Activated effector memory CD4-positive, alpha-beta T cell treated with anti-CD3 and anti-CD28 coated beads, Interleukin-2, amount 50 U/mL, for 16 hours (primary cell): ENCODE data around the gene LCA5L.

Source experiments
- DNase-seq: peaks from one replicate; pipeline ENCODE4 v3.0.0-alpha.2; 2020

The LCA5L gene

DNA sequence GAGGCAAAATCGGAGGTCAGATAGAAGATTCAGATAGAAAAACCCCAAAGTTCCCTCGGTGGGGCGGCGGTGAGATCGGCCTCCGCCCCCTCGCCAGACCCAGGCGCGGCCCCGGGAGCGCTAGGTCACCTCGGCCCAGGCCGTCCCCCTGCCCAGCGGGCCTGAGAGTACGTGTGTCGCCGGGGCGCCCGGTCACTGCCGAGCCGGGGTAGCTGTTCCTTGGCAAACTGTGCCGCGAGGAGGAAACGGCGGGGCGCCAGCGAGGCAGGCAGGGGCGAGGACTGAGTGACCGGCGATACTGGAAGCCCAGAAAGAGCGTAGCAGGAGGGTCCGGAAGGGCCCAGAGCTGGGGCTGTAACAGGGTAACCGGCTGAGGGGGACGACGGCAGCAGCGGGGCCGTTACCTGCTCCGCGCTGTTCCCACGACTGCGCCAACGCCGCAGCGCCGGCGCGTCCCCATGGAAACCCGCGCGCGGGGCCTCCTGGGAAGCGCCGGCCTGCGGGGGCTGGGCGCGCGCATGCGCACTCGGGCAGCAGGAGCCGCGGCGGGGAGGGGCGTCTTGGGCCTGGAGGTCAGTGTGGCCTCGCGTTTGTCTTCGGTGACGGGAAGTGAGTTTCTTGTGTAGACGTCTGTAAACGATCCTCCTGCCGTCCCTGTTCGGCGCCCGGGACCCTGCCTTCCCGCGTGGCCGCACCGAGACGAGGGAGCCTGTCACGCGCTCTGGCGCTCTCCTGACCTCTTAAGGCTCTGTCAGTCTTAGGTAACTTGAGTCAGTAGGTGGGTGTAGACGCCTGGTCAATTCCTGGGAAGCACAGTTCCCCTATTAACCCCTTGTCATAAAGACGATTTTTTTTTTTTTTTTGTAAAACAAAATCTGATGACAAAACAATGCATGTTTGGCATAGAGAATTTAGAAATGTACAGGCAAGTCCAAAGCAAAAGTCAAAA lies at the start of gene LCA5L:
TSS of gene LCA5L (minus strand) at position 458 of the 949 bp plus-strand sequence. CDS start 17,285 bp downstream, outside the sequence.
- peak; percentile 96 for DNase-seq

- DNase-seq, result no peak
Observed at GRCh38 chr21:39489380-39489924, 43.9 kb upstream of the LCA5L start.

GRCh38 chr21:39484711-39485276 lies 39.2 kb upstream of the LCA5L start:
- DNase-seq, result no peak

GRCh38 chr21:39483917-39484316 lies 38.3 kb upstream of the LCA5L start:
- no peak for DNase-seq

GRCh38 chr21:39481886-39482285 lies 36.3 kb upstream of the LCA5L start:
- no peak for DNase-seq

- no peak for DNase-seq
Observed at GRCh38 chr21:39480271-39480670, 34.7 kb upstream of the LCA5L start.

- DNase-seq, result no peak
Observed at GRCh38 chr21:39479814-39480182, 34.2 kb upstream of the LCA5L start.

DNA sequence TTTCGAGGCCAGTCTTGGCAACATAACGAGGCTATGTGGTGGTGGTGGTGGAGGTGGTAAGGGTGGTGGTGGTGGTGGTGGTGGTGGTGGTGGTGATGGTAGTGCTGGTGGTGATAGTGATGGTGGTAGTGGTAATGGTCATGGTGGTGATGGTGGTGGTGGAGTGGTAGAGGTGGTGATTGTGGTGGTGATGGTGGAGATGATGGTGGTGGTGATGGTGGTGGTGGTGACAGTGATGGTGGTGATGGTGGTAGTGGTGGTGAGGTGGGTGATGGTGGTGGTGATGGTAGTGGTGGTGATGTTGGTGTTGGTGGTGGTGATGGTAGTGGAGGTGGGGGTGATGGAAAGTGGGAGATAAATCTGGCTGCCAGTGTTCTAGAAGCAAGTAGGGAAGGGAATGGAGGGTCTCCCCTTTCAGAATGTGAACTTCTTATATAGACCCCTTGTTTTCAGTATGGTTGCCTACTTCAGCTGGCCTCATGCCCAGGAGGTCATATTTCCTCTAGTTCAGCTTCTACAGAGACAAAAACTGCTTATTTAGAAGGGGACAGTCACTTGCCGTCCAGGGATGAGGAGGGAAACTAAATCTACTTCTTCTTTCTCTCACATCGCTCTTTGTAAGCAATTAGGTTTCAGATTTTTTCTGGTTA lies 33.7 kb upstream of the LCA5L start:
- DNase-seq, result no peak

- DNase-seq, result no peak
Observed at GRCh38 chr21:39474611-39475010, 29.0 kb upstream of the LCA5L start.

DNA sequence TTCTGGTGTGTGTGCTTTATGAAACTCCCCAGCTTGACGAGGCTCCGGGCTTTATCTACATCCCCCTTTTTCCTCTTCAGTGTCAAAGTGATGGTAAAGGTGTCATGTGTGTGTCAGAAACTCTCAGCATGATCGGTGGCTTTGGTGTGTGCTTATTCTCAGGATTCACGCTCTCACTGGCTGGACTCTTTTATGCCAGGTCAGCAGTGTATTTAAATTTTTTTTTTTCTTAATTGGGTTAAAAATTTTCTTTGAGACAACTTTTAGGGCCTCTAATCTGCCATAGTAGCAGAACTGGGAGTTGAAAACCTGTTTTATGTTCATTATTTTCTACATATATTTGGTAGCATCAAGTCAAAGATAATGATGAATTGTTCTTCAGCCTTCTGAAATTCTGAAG lies 27.2 kb upstream of the LCA5L start:
- no peak for DNase-seq

- DNase-seq, result no peak
Observed at GRCh38 chr21:39471598-39471997, 26.0 kb upstream of the LCA5L start.

DNA sequence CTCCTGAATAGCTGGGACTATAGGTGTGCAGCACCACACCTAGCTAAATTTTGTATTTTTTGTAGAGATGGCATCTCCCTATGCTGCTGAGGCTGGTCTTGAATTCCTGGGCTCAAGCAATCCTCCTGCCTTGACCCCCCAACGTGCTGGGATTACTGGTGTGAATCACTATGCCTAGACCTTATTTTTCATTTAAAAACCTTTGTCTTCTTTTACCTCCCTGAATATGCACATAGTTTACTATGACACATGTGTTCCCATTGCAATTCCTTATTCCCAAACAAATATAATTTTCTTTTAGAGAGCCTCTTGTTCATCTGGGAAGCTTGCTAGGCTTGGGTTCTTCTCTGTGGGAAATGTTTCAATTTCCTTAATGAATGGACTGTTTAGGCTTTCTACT lies 23.0 kb upstream of the LCA5L start:
- DNase-seq, result no peak

DNA sequence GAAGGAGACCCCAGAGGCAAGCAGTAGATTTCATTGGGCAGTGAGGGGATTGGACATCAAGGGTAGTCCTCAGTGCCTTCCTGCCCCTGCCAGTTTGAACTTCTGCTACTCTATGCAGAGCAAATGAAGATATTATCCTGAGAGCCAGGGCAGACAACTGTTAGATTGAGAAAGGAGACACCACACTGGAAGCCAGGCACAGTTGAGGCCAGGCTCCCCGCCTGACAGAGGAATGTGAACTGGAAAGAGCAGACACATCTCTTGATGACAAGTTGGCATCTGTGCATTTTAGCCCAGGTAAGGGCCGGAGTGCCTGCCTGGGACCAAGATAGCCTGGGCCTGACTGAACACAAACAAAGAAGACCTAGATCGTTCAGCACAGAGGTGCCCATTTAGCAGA lies 22.2 kb upstream of the LCA5L start:
- DNase-seq, result no peak

DNA sequence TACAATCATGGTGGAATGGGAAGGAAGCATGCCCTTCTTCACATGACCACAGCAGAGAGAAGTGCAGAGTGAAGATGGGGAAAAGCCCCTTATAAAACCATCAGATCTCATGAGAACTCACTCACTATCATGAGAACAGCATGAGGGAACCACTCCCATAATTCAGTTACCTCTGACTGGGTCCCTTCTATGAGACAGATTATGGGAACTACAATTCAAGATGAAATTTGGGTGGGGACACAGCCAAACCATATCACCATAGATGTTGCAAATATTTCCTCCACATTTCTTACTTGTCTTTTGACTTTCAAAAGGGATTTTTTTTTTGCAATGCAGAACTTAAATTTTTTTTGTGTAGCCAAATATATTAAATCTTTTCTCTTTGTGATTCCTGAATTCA lies 21.0 kb upstream of the LCA5L start:
- no peak for DNase-seq

DNA sequence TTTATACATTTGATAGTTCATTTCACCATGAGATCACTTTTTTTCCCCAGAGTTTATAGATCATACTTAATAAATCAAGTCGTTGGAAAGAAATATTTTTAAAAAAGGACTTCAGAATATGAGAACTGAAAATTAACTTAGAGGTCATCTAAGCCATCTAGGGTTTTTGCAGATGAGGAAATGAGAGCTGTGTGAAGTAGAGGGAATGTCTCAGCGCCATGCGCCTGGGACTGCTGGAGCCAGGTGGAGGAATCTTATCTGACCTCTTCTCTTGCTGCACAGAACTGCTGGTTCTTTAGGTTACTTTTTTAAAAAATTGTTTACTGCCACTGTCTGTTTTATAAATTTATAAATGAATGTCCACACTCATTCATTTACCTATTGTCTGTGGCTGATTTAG lies 17.7 kb upstream of the LCA5L start:
- DNase-seq, result no peak

DNA sequence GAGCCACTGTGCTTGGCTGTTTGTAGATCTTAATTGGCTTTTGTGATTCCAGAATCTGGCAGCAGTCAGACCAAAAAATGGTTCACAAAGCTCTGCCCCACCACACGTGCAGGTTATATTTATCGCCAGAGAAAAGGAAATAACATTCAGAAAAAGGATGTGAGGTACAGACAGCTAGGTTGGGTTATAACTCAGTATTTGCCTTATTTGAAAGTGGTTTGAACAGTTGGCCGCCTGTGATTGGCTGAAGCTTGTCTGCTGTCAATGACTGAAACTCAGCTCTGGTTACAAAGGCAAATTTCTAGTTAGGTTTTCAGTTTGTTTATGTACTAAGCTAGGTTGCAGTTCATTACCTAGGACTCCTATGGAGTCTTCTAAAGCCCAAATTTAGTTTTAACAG lies 15.8 kb upstream of the LCA5L start:
- no peak for DNase-seq

GRCh38 chr21:39456665-39457064 lies 11.1 kb upstream of the LCA5L start:
- DNase-seq, result no peak

- DNase-seq, result no peak
Observed at GRCh38 chr21:39454949-39455668, 9.5 kb upstream of the LCA5L start.

DNA sequence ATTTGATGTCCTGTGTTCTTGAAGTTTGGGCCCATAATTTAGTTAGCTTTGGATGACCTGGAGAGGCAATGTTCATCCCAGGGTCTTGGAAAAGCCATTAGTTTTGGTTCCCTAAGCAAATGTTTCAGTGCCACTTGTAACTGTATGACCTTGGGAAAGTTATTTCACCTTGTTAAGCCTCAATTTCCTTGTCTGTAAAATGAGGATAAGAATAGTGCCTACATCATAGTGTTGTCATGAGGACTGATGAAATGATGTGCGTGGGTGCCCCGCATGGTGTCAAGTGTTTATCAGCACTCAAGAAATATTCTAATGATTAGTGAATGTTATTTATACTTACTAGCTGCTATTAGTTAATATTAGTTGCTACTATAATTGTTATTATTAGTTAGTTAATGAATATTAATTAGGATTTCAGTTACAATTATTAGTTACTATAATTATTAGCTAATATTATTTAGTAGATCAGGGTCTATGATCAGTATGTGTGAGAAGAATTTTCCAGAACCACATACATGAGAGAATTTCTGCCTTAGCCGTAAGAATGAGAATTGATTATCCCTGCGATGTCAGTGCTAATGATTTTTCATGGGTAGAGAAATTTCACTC lies 8.1 kb upstream of the LCA5L start:
- no peak for DNase-seq

DNA sequence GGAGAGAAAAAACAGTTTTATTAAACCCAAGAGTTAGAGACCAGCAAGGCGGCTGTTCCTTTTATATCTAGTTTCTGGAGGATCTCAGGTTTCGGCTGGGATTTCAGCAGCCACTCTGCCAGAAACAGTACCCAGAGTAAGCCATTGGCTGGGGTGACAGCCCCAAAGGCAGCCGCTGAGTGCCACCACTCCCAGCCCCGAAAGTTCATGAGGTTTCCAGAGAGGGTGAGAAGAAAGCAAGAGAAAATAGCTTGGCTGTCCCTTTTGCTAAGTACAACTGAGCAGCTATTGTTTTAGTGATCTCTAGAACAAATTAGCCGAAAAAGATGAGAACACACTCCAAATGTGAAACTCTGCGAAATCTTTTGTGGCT lies 7.4 kb upstream of the LCA5L start:
- no peak for DNase-seq

DNA sequence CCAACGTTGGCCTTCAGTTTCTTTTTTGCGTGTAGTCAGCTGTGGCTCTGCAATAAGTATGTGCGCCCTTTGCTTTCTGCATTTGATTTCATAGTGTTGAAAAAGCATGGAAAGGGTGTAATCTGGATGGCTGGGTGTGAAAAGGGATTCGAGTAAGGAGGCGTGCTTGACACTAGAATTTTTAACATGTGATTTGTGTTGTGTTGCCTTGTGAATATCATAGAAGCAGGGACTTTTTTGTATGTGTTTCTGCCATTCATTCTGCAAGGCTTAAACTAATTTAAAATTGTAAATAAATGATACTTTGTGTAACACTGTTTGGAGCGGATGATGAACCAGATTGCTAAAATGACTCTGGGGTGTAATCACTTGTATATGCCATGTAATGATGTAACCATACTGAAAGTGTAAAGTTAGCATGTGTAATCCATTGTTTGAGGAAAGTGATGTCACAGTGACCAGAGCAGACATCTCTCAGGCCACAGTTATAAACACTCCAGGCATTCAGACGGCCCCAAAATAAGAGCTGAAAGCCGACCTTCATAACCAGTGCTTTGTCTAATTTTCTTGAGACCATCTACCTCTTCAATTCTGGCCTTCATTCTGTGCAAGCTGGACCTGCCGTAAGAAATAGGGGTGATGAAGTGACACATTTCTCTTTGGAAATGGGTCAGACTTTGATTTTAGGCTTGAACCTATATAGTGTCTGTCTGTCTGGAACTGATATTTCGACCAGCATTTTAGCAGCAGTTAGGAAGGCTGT lies 6.8 kb upstream of the LCA5L start:
- DNase-seq, result no peak
